ENCODE results near the gene MYBPC3. TPM values are rescaled to one million over a fixed set of nuclear protein-coding genes. Genes with fewer than 3 reads are reported as not detected.

Gene MYBPC3
- total RNA-seq, 4 donors from 2014 or later = 0.12 to 0.13 TPM; not detected in 2

GRCh38 chr11:47351156-47352126, 1.1 kb downstream of the MYBPC3 start:
- 71 to 73% methylated on average over 3 to 11 of the region's 29 CpGs for WGBS, 2 donors (ENCODE audit: low coverage in 1 of 2)
- Histone ChIP-seq H3K27me3 (no peaks in the 10 kb centered on the region), H3K4me1 (peaks cover 0 to 20% (median 0%) of the 10 kb centered on the region in 3 donors), H3K4me3 (no peak overlapping the region), H3K36me3 (no peaks in the 10 kb centered on the region), H3K9me3 (no peaks in the 10 kb centered on the region), H3K27ac (no peak overlapping the region)
- TF ChIP-seq CTCF (IDR thresholded peaks at IDR 0.05) = no peak
- no peak for TF ChIP-seq EP300 (IDR thresholded peaks at IDR 0.05)
- no peak for TF ChIP-seq POLR2A (IDR thresholded peaks at IDR 0.05)
- ATAC-seq = no peak

GRCh38 chr11:47350315-47350714, 2.2 kb downstream of the MYBPC3 start:
- H3K4me3 ChIP-seq = no peak overlapping the region

DNA sequence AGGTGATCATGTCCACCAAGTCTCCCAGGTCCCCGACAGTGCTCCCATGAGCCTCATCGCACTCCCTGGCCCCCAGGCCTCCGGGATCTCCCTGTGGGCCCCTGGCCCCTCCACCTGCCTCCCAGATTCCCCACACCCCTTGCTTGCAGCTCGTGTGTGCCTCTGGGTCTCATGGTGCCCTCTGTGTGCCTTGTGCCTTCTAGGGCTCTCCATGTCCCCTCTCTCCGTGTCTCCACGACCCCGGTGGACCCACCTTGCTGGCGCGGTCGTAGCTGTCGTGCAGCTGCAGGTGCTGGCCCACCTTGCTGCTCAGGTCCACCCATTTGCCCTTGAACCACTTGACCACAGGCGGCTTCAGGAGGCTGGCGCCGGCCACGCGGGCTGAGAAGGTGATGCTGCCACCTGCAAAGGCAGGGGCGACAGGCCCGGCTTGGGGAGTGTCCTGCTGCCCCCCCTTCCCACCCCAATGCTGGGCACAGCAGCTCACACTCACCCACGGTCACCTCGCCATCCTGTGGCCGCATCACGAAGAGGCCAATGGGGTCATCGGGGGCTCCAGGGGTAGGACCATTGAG, 2.9 kb downstream of the MYBPC3 start:
- ATAC-seq = no peak
- no peak overlapping the region for H3K4me3 ChIP-seq
- H3K27ac ChIP-seq = no peak overlapping the region
- TF ChIP-seq CTCF (IDR thresholded peaks at IDR 0.05) (no peak), EP300 (IDR thresholded peaks at IDR 0.05) (no peak), POLR2A (IDR thresholded peaks at IDR 0.05) (no peak), POLR2AphosphoS5 (IDR thresholded peaks at IDR 0.05) (no peak)
- no peaks in the 10 kb centered on the region for H3K27me3 ChIP-seq
- H3K4me1 ChIP-seq = peaks cover 0 to 3% (median 0%) of the 10 kb centered on the region in 3 donors
- no peaks in the 10 kb centered on the region for H3K36me3 ChIP-seq
- no peaks in the 10 kb centered on the region for H3K9me3 ChIP-seq
- 90 to 100% methylated on average over 1 to 2 of the region's 23 CpGs for WGBS, 2 donors (ENCODE audit: low coverage in 1 of 2)

More at GRCh38 chr11:47350315-47350714, 2.2 kb downstream of the MYBPC3 start:
- Histone ChIP-seq H3K27ac (no peak overlapping the region), H3K9me3 (no peaks in the 10 kb centered on the region), H3K4me1 (peaks cover 0 to 10% (median 0%) of the 10 kb centered on the region in 3 donors), H3K27me3 (no peaks in the 10 kb centered on the region), H3K36me3 (no peaks in the 10 kb centered on the region)
- TF ChIP-seq POLR2A (IDR thresholded peaks at IDR 0.05) (no peak), EP300 (IDR thresholded peaks at IDR 0.05) (no peak), POLR2AphosphoS5 (IDR thresholded peaks at IDR 0.05) (no peak), CTCF (IDR thresholded peaks at IDR 0.05) (no peak)
- WGBS, 2 donors (ENCODE audit: low coverage in 1 of 2) = 80% methylated on average over 1 of the region's 9 CpGs; no CpG with 5 or more reads in 1 of the 2 donors
- ATAC-seq = no peak

- TF ChIP-seq POLR2A (IDR thresholded peaks at IDR 0.05) (no peak), POLR2AphosphoS5 (IDR thresholded peaks at IDR 0.05) (no peak), EP300 (IDR thresholded peaks at IDR 0.05) (no peak), CTCF (IDR thresholded peaks at IDR 0.05) (no peak)
- Histone ChIP-seq H3K4me3 (no peak overlapping the region), H3K9me3 (no peaks in the 10 kb centered on the region), H3K27me3 (no peaks in the 10 kb centered on the region), H3K4me1 (no peaks in the 10 kb centered on the region), H3K27ac (no peak overlapping the region), H3K36me3 (no peaks in the 10 kb centered on the region)
- WGBS, 2 donors (ENCODE audit: low coverage in 1 of 2) = 71 to 100% methylated on average over 3 to 5 of the region's 8 CpGs
- no peak for ATAC-seq
These were observed 3.6 kb downstream of the MYBPC3 start for GRCh38 chr11:47348859-47349258.
